ENCODE results near the gene REEP5.
"Not testable (repeated sequence)": the region's sequence is repeated elsewhere in the genome, so short reads cannot be mapped to it uniquely, and the experiment has no call there.

REEP5 gene

DNA sequence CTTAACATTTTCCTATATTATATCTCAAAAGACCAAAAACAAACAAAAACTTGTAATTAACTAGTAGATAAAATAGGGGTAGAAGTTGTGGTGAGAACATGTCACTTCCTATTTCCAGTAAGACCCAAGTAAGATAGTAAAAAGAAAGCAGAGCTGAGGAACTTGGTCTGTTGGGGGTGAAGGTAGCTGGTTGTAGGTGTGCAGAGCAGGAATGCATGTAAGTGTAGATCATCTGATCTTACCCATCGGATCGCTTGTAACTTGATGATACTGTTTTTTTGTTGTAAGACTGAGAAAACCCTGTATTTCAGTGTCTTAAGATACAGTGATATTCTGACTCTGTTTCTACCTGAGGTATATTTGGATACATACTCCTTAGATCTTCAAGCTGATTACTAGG lies 55.3 kb downstream of the REEP5 start:
- H3K9me3 ChIP-seq (ENCODE audit: control insufficient read depth, insufficient read depth, low read depth, low read length) = no peaks in the 10 kb centered on the region
- no peak overlapping the region for H3K9ac ChIP-seq (ENCODE audit: low read length)
- H3K27me3 ChIP-seq (ENCODE audit: control insufficient read depth, insufficient read depth, low read length) = no peaks in the 10 kb centered on the region
- peaks cover 10% of the 10 kb centered on the region for H3K4me1 ChIP-seq (ENCODE audit: control insufficient read depth, insufficient read depth, low read length)
- peaks cover 86% of the 10 kb centered on the region for H3K36me3 ChIP-seq (ENCODE audit: control insufficient read depth, insufficient read depth, low read length)
- no peak overlapping the region for H3K27ac ChIP-seq (ENCODE audit: low read depth, low read length)
- no peak overlapping the region for H3K4me3 ChIP-seq (ENCODE audit: low read depth, low read length)

GRCh38 chr5:112865128-112865527 lies 56.9 kb downstream of the REEP5 start:
- Histone ChIP-seq H3K4me3 (ENCODE audit: low read depth, low read length) (no peak overlapping the region), H3K9me3 (ENCODE audit: control insufficient read depth, insufficient read depth, low read depth, low read length) (no peaks in the 10 kb centered on the region), H3K4me1 (ENCODE audit: control insufficient read depth, insufficient read depth, low read length) (peaks cover 13% of the 10 kb centered on the region), H3K9ac (ENCODE audit: low read length) (no peak overlapping the region), H3K36me3 (ENCODE audit: control insufficient read depth, insufficient read depth, low read length) (peaks cover 75% of the 10 kb centered on the region), H3K27me3 (ENCODE audit: control insufficient read depth, insufficient read depth, low read length) (no peaks in the 10 kb centered on the region), H3K27ac (ENCODE audit: low read depth, low read length) (no peak overlapping the region)

- no peaks in the 10 kb centered on the region for H3K9me3 ChIP-seq (ENCODE audit: control insufficient read depth, insufficient read depth, low read depth, low read length)
- H3K36me3 ChIP-seq (ENCODE audit: control insufficient read depth, insufficient read depth, low read length) = peaks cover 61% of the 10 kb centered on the region
- H3K4me3 ChIP-seq (ENCODE audit: low read depth, low read length) = no peak overlapping the region
- H3K9ac ChIP-seq (ENCODE audit: low read length) = no peak overlapping the region
- no peak overlapping the region for H3K27ac ChIP-seq (ENCODE audit: low read depth, low read length)
- H3K4me1 ChIP-seq (ENCODE audit: control insufficient read depth, insufficient read depth, low read length) = peaks cover 13% of the 10 kb centered on the region
- H3K27me3 ChIP-seq (ENCODE audit: control insufficient read depth, insufficient read depth, low read length) = 0 out of 2 replicates have a peak, but pooled peaks cover 3% of the 10 kb centered on the region
Observed at GRCh38 chr5:112863549-112863948, 58.5 kb downstream of the REEP5 start.

- H3K36me3 ChIP-seq (ENCODE audit: control insufficient read depth, insufficient read depth, low read length) = peaks cover 47% of the 10 kb centered on the region
- H3K27ac ChIP-seq (ENCODE audit: low read depth, low read length) = no peak overlapping the region
- peak overlapping the region; percentile 48 for H3K9ac ChIP-seq (ENCODE audit: low read length)
- H3K9me3 ChIP-seq (ENCODE audit: control insufficient read depth, insufficient read depth, low read depth, low read length) = no peaks in the 10 kb centered on the region
- H3K4me3 ChIP-seq (ENCODE audit: low read depth, low read length) = peak overlapping the region; percentile 91
- H3K27me3 ChIP-seq (ENCODE audit: control insufficient read depth, insufficient read depth, low read length) = 0 out of 2 replicates have a peak, but pooled peaks cover 3% of the 10 kb centered on the region
- H3K4me1 ChIP-seq (ENCODE audit: control insufficient read depth, insufficient read depth, low read length) = peaks cover 13% of the 10 kb centered on the region
Observed at GRCh38 chr5:112862085-112862484, 59.9 kb downstream of the REEP5 start.

DNA sequence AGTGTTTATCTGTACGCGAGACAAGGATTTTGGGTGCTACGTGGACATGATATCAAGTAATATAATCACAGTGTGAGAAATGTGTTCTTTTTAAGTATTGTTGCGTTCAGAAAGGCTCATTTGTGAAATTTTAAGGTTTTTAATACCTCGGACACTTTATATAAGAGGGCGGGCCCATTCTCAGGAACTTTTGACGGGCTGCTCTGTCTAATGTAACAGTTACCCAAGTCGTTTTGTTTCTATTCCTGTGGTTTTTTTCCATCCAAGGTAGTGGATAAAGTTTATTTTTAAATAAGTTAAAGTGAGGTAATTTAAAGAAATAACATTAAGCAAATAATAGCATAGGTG lies 60.4 kb downstream of the REEP5 start:
- peaks cover 42% of the 10 kb centered on the region for H3K36me3 ChIP-seq (ENCODE audit: control insufficient read depth, insufficient read depth, low read length)
- peak overlapping the region; percentile 69; the same call in 1 of the 2 replicates for H3K27ac ChIP-seq (ENCODE audit: low read depth, low read length)
- H3K27me3 ChIP-seq (ENCODE audit: control insufficient read depth, insufficient read depth, low read length) = 0 out of 2 replicates have a peak, but pooled peaks cover 3% of the 10 kb centered on the region
- peak overlapping the region; percentile 92 for H3K9ac ChIP-seq (ENCODE audit: low read length)
- H3K4me1 ChIP-seq (ENCODE audit: control insufficient read depth, insufficient read depth, low read length) = peaks cover 13% of the 10 kb centered on the region
- no peaks in the 10 kb centered on the region for H3K9me3 ChIP-seq (ENCODE audit: control insufficient read depth, insufficient read depth, low read depth, low read length)
- H3K4me3 ChIP-seq (ENCODE audit: low read depth, low read length) = peak overlapping the region; percentile 91

GRCh38 chr5:112860929-112861637 lies 60.9 kb downstream of the REEP5 start, which contains the start of gene SRP19:
SRP19 (plus strand) TSS chr5:112861287; CDS start chr5:112861377, 90 bp downstream.
- peaks cover 37% of the 10 kb centered on the region for H3K36me3 ChIP-seq (ENCODE audit: control insufficient read depth, insufficient read depth, low read length)
- H3K27ac ChIP-seq (ENCODE audit: low read depth, low read length) = peak within 1 kb of the TSS; percentile 82; the same call in 1 of the 2 replicates
- H3K27me3 ChIP-seq (ENCODE audit: control insufficient read depth, insufficient read depth, low read length) = peaks cover 6% of the 10 kb centered on the region
- H3K4me1 ChIP-seq (ENCODE audit: control insufficient read depth, insufficient read depth, low read length) = peaks cover 13% of the 10 kb centered on the region
- H3K9me3 ChIP-seq (ENCODE audit: control insufficient read depth, insufficient read depth, low read depth, low read length) = no peaks in the 10 kb centered on the region
- peak within 1 kb of the TSS; percentile 92 for H3K9ac ChIP-seq (ENCODE audit: low read length)
- H3K4me3 ChIP-seq (ENCODE audit: low read depth, low read length) = peak within 1 kb of the TSS; percentile 91

GRCh38 chr5:112860571-112860928 lies 61.5 kb downstream of the REEP5 start:
- H3K27ac ChIP-seq (ENCODE audit: low read depth, low read length) = peak overlapping the region; percentile 82; the same call in 1 of the 2 replicates
- peak overlapping the region; percentile 92 for H3K9ac ChIP-seq (ENCODE audit: low read length)

DNA sequence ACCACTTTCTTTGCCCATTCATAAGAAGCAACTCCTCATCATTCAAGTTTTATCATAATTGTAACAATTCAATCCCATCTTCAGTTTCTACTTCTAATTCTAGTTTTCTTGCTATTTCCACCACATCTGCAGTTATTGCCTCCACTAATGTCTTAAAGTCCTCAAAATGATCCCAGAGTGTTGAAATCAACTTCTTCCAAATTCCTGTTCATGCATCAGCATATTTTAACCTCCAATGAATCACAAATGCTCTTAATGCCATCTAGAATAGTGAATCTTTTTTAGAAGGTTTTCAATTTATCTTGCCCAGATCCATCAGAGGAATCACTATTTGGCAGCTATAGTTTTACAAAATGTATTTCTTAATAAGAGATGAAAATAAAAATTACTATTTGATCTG lies 64.2 kb downstream of the REEP5 start:
- Histone ChIP-seq H3K4me3 (ENCODE audit: low read depth, low read length) (no peak overlapping the region), H3K36me3 (ENCODE audit: control insufficient read depth, insufficient read depth, low read length) (peaks cover 6% of the 10 kb centered on the region), H3K4me1 (ENCODE audit: control insufficient read depth, insufficient read depth, low read length) (peaks cover 13% of the 10 kb centered on the region), H3K27me3 (ENCODE audit: control insufficient read depth, insufficient read depth, low read length) (peaks cover 6% of the 10 kb centered on the region), H3K9me3 (ENCODE audit: control insufficient read depth, insufficient read depth, low read depth, low read length) (no peaks in the 10 kb centered on the region), H3K9ac (ENCODE audit: low read length) (no peak overlapping the region), H3K27ac (ENCODE audit: low read depth, low read length) (no peak overlapping the region)

More at GRCh38 chr5:112860571-112860928, 61.5 kb downstream of the REEP5 start:
- Histone ChIP-seq H3K36me3 (ENCODE audit: control insufficient read depth, insufficient read depth, low read length) (peaks cover 33% of the 10 kb centered on the region), H3K4me1 (ENCODE audit: control insufficient read depth, insufficient read depth, low read length) (peaks cover 13% of the 10 kb centered on the region), H3K4me3 (ENCODE audit: low read depth, low read length) (peak overlapping the region; percentile 91)
- not testable (repeated sequence) for H3K9me3 ChIP-seq (ENCODE audit: control insufficient read depth, insufficient read depth, low read depth, low read length); H3K27me3 ChIP-seq (ENCODE audit: control insufficient read depth, insufficient read depth, low read length)

DNA sequence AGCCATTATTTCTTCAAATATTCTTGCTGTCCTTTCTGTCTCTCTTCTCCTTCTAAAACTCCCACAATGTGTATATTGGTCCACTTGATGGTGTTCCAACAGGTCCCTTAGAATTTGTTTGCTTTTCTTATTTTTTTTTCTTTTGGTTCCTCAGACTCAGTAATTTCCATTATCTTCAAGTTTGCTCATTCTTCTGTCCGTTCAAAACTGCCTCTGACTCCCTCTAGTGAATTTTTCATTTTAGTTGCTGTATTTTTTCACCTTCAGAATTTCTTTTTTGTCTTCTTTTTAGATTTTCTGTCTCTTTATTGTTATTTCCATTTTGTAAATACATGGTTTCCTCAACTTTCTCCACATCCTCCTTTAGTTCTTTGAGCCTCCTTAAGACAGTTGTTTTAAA lies 67.4 kb downstream of the REEP5 start:
- Histone ChIP-seq H3K36me3 (ENCODE audit: control insufficient read depth, insufficient read depth, low read length) (no peaks in the 10 kb centered on the region), H3K4me3 (ENCODE audit: low read depth, low read length) (no peak overlapping the region), H3K9me3 (ENCODE audit: control insufficient read depth, insufficient read depth, low read depth, low read length) (no peaks in the 10 kb centered on the region), H3K9ac (ENCODE audit: low read length) (no peak overlapping the region), H3K4me1 (ENCODE audit: control insufficient read depth, insufficient read depth, low read length) (no peaks in the 10 kb centered on the region), H3K27me3 (ENCODE audit: control insufficient read depth, insufficient read depth, low read length) (peaks cover 5% of the 10 kb centered on the region), H3K27ac (ENCODE audit: low read depth, low read length) (no peak overlapping the region)

- Histone ChIP-seq H3K4me3 (ENCODE audit: low read depth, low read length) (no peak overlapping the region), H3K27ac (ENCODE audit: low read depth, low read length) (no peak overlapping the region), H3K9me3 (ENCODE audit: control insufficient read depth, insufficient read depth, low read depth, low read length) (no peaks in the 10 kb centered on the region), H3K36me3 (ENCODE audit: control insufficient read depth, insufficient read depth, low read length) (no peaks in the 10 kb centered on the region), H3K27me3 (ENCODE audit: control insufficient read depth, insufficient read depth, low read length) (no peaks in the 10 kb centered on the region), H3K9ac (ENCODE audit: low read length) (no peak overlapping the region), H3K4me1 (ENCODE audit: control insufficient read depth, insufficient read depth, low read length) (peaks cover 11% of the 10 kb centered on the region)
Observed at GRCh38 chr5:112849912-112850311, 72.1 kb downstream of the REEP5 start.

DNA sequence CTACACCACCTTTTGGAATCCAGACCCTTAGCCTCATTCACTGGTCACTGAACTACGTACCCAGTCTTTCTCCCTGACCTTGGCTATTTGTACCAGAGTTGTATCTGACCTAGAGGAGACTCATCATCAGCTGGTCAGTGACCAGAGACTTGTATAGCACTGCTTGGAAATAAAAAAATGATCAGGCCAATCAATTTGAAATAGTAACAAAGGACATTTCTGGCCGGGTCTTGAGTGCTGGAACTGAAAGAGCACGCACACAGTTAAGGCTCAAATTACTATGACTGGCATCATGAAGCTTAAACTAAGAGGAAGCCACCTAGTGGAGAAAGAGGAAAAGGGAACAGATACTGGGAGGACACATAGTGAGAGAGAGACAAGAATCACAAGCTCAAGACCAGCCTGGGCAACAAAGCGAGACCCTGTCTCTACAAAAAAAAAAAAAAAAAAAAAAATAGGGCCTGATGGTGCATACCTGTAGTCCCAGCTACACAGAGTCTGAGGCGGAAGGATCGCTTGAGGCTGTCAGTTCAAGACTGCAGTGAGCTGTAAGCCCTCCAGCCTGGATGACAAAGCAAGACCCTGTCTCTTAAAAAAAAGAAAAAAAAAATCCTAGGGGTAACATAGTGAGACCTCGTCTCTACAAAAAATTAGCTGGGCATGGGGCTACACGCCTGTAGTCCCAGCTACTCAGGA lies 73.8 kb downstream of the REEP5 start:
- no peaks in the 10 kb centered on the region for H3K27me3 ChIP-seq (ENCODE audit: control insufficient read depth, insufficient read depth, low read length)
- no peaks in the 10 kb centered on the region for H3K9me3 ChIP-seq (ENCODE audit: control insufficient read depth, insufficient read depth, low read depth, low read length)
- peak overlapping the region; percentile 5; the same call in 1 of the 2 replicates for H3K4me3 ChIP-seq (ENCODE audit: low read depth, low read length)
- no peak overlapping the region for H3K27ac ChIP-seq (ENCODE audit: low read depth, low read length)
- H3K4me1 ChIP-seq (ENCODE audit: control insufficient read depth, insufficient read depth, low read length) = peaks cover 11% of the 10 kb centered on the region
- H3K9ac ChIP-seq (ENCODE audit: low read length) = no peak overlapping the region
- H3K36me3 ChIP-seq (ENCODE audit: control insufficient read depth, insufficient read depth, low read length) = no peaks in the 10 kb centered on the region
